22Rv1 (cell line): Measurements from ENCODE around the gene IFNAR1.

Experiments used
- CTCF ChIP-seq: fragments of 450-650 bp; IDR thresholded peaks from 2 replicates; pipeline ENCODE4 v1.5.1; 2017; ENCODE audit warnings: mild to moderate bottlenecking
- ZFX ChIP-seq: fragments of 450-650 bp; IDR thresholded peaks from 2 replicates; pipeline ENCODE4 v1.6.1; 2017; ENCODE audit warnings: antibody characterized with exemption, borderline replicate concordance

DNA sequence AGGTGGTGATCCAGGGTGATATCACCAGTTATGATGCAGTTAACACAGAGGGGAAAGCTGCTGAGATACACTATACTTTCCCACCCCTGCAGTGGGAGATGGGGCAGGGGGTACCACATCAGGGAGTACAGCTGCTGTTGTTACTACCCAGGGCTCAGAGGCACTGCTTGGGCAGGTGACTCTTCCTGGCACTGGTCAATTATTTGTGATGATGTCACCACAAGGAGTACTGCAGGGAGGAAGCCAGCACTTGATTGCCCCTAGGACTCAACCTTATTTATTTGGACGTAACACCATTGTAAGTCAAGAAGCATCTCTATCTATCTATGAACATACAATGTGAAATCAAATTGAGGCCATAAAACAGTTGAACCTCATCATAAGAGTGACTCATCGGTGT is 10.1 kb downstream of the IFNAR1 start:
- TF ChIP-seq CTCF = no peak
- no peak for TF ChIP-seq ZFX
